Measurements from ENCODE around the gene TRPV3.
A peak's percentile ranks its signal among the peaks of the same experiment; 100 is the strongest.

TRPV3 gene

DNA sequence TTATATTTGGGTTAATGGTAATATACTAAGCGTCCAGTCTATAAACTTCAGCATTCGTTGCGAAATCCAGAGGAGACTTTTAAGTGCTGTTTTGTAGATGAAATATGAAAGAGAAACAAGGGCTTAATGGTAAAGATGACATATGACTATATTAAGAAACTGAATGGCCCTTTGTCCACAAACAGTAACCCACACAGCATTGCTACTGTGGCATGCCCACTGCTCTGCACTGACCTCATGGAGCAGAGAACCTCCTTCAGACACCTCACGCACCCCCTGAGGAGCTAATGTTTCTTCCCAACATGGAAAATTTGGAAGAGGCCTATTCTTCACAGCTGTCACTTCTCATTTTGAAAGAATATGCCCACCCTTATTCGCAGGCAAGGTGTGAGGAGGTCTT, 55.1 kb downstream of the TRPV3 start:
- peaks cover 10% of the 10 kb centered on the region; the same call in 1 of the 2 replicates for H3K4me1 ChIP-seq (ENCODE audit: control insufficient read depth, insufficient read depth, low read length)

DNA sequence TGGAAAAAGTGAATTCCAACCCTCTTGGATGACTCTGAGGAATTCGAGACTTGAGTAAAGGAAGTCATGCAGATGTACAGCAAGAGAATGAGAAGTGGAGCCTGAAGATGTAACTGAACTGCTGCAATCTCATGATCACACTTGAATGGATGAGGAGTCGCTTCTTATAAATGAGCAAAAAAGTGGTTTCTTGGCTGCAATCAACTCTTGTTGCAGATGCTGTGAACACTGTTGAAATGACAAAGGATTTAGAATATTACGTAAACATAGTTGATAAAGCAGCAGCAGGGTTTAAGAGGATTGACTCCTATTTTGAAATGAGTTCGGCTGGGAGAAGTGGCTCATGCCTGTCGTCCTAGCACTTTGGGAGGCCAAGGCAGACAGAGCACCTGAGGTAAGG, 56.3 kb downstream of the TRPV3 start:
- H3K9me3 ChIP-seq (ENCODE audit: control insufficient read depth, insufficient read depth, low read length), result 0 out of 2 replicates have a peak, but pooled peaks cover 4% of the 10 kb centered on the region
- no peak overlapping the region for H3K9ac ChIP-seq (ENCODE audit: low read depth, low read length)
- no peak overlapping the region for H3K27ac ChIP-seq (ENCODE audit: low read depth, low read length)
- peaks cover 10% of the 10 kb centered on the region; the same call in 1 of the 2 replicates for H3K4me1 ChIP-seq (ENCODE audit: control insufficient read depth, insufficient read depth, low read length)
- no peaks in the 10 kb centered on the region for H3K36me3 ChIP-seq (ENCODE audit: control insufficient read depth, insufficient read depth, low read length)
- no peak overlapping the region for H3K4me3 ChIP-seq (ENCODE audit: low read depth, low read length)
- no peaks in the 10 kb centered on the region for H3K27me3 ChIP-seq (ENCODE audit: control insufficient read depth, insufficient read depth, low read length)

More for the DNA sequence above, 55.1 kb downstream of the TRPV3 start:
- Histone ChIP-seq H3K9me3 (ENCODE audit: control insufficient read depth, insufficient read depth, low read length) (0 out of 2 replicates have a peak, but pooled peaks cover 4% of the 10 kb centered on the region), H3K4me3 (ENCODE audit: low read depth, low read length) (no peak overlapping the region), H3K27me3 (ENCODE audit: control insufficient read depth, insufficient read depth, low read length) (no peaks in the 10 kb centered on the region), H3K27ac (ENCODE audit: low read depth, low read length) (no peak overlapping the region), H3K9ac (ENCODE audit: low read depth, low read length) (no peak overlapping the region), H3K36me3 (ENCODE audit: control insufficient read depth, insufficient read depth, low read length) (no peaks in the 10 kb centered on the region)

DNA sequence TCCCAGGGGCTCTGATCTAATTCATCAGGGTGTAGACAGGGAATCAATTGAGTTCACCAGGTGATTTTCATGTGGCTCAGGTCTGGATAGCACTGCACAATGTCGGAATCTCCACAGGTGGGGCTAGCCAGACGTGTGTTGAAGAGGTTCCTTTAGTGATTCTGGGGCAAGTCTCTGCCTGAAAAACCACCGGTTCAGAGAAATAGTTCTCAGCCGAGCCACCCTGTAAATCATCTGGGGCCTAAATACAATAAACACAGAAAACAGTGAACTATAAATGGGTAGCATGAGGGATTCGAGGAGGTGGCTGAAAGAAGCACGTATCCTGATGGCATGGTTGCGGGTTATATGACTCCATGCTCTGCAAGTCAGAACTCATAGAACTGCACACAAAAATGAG, 60.5 kb downstream of the TRPV3 start:
- Histone ChIP-seq H3K27me3 (ENCODE audit: control insufficient read depth, insufficient read depth, low read length) (no peaks in the 10 kb centered on the region), H3K9ac (ENCODE audit: low read depth, low read length) (no peak overlapping the region), H3K4me1 (ENCODE audit: control insufficient read depth, insufficient read depth, low read length) (peaks cover 10% of the 10 kb centered on the region; the same call in 1 of the 2 replicates), H3K4me3 (ENCODE audit: low read depth, low read length) (no peak overlapping the region), H3K27ac (ENCODE audit: low read depth, low read length) (no peak overlapping the region), H3K9me3 (ENCODE audit: control insufficient read depth, insufficient read depth, low read length) (0 out of 2 replicates have a peak, but pooled peaks cover 4% of the 10 kb centered on the region), H3K36me3 (ENCODE audit: control insufficient read depth, insufficient read depth, low read length) (no peaks in the 10 kb centered on the region)

- no peaks in the 10 kb centered on the region for H3K27me3 ChIP-seq (ENCODE audit: control insufficient read depth, insufficient read depth, low read length)
- no peak overlapping the region for H3K27ac ChIP-seq (ENCODE audit: low read depth, low read length)
- H3K4me1 ChIP-seq (ENCODE audit: control insufficient read depth, insufficient read depth, low read length), result peaks cover 48% of the 10 kb centered on the region
- H3K9ac ChIP-seq (ENCODE audit: low read depth, low read length), result no peak overlapping the region
- H3K4me3 ChIP-seq (ENCODE audit: low read depth, low read length), result no peak overlapping the region
- H3K9me3 ChIP-seq (ENCODE audit: control insufficient read depth, insufficient read depth, low read length), result no peaks in the 10 kb centered on the region
- H3K36me3 ChIP-seq (ENCODE audit: control insufficient read depth, insufficient read depth, low read length), result no peaks in the 10 kb centered on the region
These were observed 72.0 kb downstream of the TRPV3 start for GRCh38 chr17:3485481-3486068.

DNA sequence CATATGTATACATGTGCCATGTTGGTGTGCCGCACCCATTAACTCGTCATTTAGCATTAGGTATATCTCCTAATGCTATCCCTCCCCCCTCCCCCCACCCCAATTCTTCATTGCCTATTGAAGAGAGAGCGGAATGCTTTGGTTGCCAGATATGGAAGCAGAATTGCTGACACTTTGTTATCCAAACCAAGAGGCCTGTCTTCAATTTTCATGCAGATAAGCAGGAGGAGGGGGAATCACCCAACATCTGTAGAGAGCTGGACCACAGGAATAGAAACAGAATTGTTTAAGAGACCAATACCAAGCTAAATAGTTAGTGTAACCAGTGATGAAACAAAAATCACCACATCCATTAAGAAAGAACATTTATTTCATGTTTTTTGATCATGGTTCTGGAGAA, 74.8 kb downstream of the TRPV3 start:
- Histone ChIP-seq H3K36me3 (ENCODE audit: control insufficient read depth, insufficient read depth, low read length) (no peaks in the 10 kb centered on the region), H3K27ac (ENCODE audit: low read depth, low read length) (no peak overlapping the region), H3K27me3 (ENCODE audit: control insufficient read depth, insufficient read depth, low read length) (no peaks in the 10 kb centered on the region), H3K9me3 (ENCODE audit: control insufficient read depth, insufficient read depth, low read length) (no peaks in the 10 kb centered on the region), H3K4me1 (ENCODE audit: control insufficient read depth, insufficient read depth, low read length) (peaks cover 29% of the 10 kb centered on the region), H3K4me3 (ENCODE audit: low read depth, low read length) (peak overlapping the region; percentile 12; the same call in 1 of the 2 replicates), H3K9ac (ENCODE audit: low read depth, low read length) (no peak overlapping the region)

- no peak overlapping the region for H3K4me3 ChIP-seq (ENCODE audit: low read depth, low read length)
- no peak overlapping the region for H3K9ac ChIP-seq (ENCODE audit: low read depth, low read length)
- H3K4me1 ChIP-seq (ENCODE audit: control insufficient read depth, insufficient read depth, low read length), result peaks cover 35% of the 10 kb centered on the region
- H3K9me3 ChIP-seq (ENCODE audit: control insufficient read depth, insufficient read depth, low read length), result no peaks in the 10 kb centered on the region
- H3K27me3 ChIP-seq (ENCODE audit: control insufficient read depth, insufficient read depth, low read length), result no peaks in the 10 kb centered on the region
- no peak overlapping the region for H3K27ac ChIP-seq (ENCODE audit: low read depth, low read length)
- no peaks in the 10 kb centered on the region for H3K36me3 ChIP-seq (ENCODE audit: control insufficient read depth, insufficient read depth, low read length)
These were observed 77.6 kb downstream of the TRPV3 start for GRCh38 chr17:3479988-3480387.

GRCh38 chr17:3475812-3476610, 81.6 kb downstream of the TRPV3 start, which contains the start of gene ASPA:
ASPA (plus strand) TSS chr17:3475997; CDS start chr17:3476160, 163 bp downstream.
- peaks cover 11% of the 10 kb centered on the region for H3K4me1 ChIP-seq (ENCODE audit: control insufficient read depth, insufficient read depth, low read length)
- H3K27me3 ChIP-seq (ENCODE audit: control insufficient read depth, insufficient read depth, low read length), result no peaks in the 10 kb centered on the region
- H3K36me3 ChIP-seq (ENCODE audit: control insufficient read depth, insufficient read depth, low read length), result no peaks in the 10 kb centered on the region
- no peak within 1 kb of the TSS for H3K4me3 ChIP-seq (ENCODE audit: low read depth, low read length)
- H3K9ac ChIP-seq (ENCODE audit: low read depth, low read length), result no peak within 1 kb of the TSS
- H3K9me3 ChIP-seq (ENCODE audit: control insufficient read depth, insufficient read depth, low read length), result no peaks in the 10 kb centered on the region
- no peak within 1 kb of the TSS for H3K27ac ChIP-seq (ENCODE audit: low read depth, low read length)

DNA sequence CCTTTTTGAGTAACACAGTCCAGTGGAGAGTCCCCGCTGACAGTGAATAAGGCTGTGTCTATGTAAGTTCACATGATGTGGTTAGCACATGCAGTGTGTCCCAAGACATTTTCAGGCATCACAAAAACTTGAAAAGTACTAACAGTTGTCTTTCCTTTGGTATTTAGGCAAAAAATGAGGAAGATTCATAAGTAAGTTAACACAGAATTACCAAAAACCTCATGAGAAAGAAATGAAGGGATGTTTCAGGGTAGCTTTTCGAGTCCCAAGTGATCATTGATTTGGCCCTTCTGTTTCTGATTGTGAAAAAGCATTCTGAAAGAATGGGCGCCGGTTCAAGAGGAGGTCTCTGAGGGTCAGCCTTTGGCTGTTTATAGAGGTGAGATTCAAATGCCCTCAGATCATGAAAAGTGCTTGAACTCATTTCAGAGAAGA, 82.3 kb downstream of the TRPV3 start:
- H3K4me3 ChIP-seq (ENCODE audit: low read depth, low read length), result no peak overlapping the region
- H3K9me3 ChIP-seq (ENCODE audit: control insufficient read depth, insufficient read depth, low read length), result no peaks in the 10 kb centered on the region
- no peaks in the 10 kb centered on the region for H3K27me3 ChIP-seq (ENCODE audit: control insufficient read depth, insufficient read depth, low read length)
- H3K36me3 ChIP-seq (ENCODE audit: control insufficient read depth, insufficient read depth, low read length), result no peaks in the 10 kb centered on the region
- H3K27ac ChIP-seq (ENCODE audit: low read depth, low read length), result no peak overlapping the region
- peaks cover 11% of the 10 kb centered on the region for H3K4me1 ChIP-seq (ENCODE audit: control insufficient read depth, insufficient read depth, low read length)
- no peak overlapping the region for H3K9ac ChIP-seq (ENCODE audit: low read depth, low read length)

GRCh38 chr17:3474212-3474611, 83.4 kb downstream of the TRPV3 start:
- H3K36me3 ChIP-seq (ENCODE audit: control insufficient read depth, insufficient read depth, low read length), result no peaks in the 10 kb centered on the region
- H3K9me3 ChIP-seq (ENCODE audit: control insufficient read depth, insufficient read depth, low read length), result no peaks in the 10 kb centered on the region
- H3K4me1 ChIP-seq (ENCODE audit: control insufficient read depth, insufficient read depth, low read length), result peaks cover 11% of the 10 kb centered on the region
- H3K27ac ChIP-seq (ENCODE audit: low read depth, low read length), result peak overlapping the region; percentile 53
- no peak overlapping the region for H3K4me3 ChIP-seq (ENCODE audit: low read depth, low read length)
- H3K9ac ChIP-seq (ENCODE audit: low read depth, low read length), result no peak overlapping the region
- H3K27me3 ChIP-seq (ENCODE audit: control insufficient read depth, insufficient read depth, low read length), result no peaks in the 10 kb centered on the region

DNA sequence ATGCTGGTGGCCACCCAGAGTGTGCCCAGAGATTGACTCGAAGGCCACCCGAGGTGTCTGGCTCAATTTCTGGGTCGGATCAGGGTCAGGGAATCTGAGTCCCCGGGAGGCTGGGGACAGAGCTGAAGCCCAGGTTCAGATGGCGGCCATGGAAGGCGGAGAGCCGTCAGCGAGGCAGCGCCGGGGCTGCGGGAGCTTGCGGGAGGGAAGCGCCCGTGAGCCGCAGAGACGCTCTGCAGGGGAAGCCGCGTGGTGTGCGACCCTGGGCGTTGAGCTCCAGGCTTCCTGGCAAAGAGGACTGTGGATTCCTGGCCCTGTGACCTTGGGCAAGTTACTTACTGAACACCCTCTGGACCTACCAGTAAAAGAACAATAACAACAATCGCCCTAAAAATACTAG, 85.5 kb downstream of the TRPV3 start:
- no peaks in the 10 kb centered on the region for H3K9me3 ChIP-seq (ENCODE audit: control insufficient read depth, insufficient read depth, low read length)
- H3K9ac ChIP-seq (ENCODE audit: low read depth, low read length), result no peak overlapping the region
- no peaks in the 10 kb centered on the region for H3K27me3 ChIP-seq (ENCODE audit: control insufficient read depth, insufficient read depth, low read length)
- no peak overlapping the region for H3K4me3 ChIP-seq (ENCODE audit: low read depth, low read length)
- peaks cover 11% of the 10 kb centered on the region for H3K4me1 ChIP-seq (ENCODE audit: control insufficient read depth, insufficient read depth, low read length)
- H3K36me3 ChIP-seq (ENCODE audit: control insufficient read depth, insufficient read depth, low read length), result no peaks in the 10 kb centered on the region
- H3K27ac ChIP-seq (ENCODE audit: low read depth, low read length), result no peak overlapping the region

DNA sequence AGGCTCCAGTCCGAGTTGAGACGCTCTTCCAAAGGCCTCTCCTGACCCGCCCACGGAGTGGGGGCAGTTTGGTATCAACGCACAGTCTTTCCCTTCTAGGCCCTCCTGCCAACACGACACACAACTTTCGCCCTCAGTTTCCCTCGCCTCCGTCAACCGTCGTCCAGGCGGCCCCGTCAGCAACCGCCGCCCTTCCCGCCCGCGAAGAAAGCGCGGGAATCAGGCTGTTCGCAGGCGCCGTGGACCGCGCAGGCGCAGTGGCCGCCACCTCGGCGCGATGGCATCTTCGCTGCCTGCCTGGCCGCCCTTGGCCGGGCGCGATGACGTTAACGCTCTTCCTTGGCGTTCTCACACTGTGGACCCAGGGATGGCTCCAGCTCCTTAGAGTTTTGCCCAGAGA, 86.0 kb downstream of the TRPV3 start, which contains the start of gene SPATA22:
SPATA22 (minus strand) TSS at position 221 of the 400 bp plus-strand sequence. CDS start 2,494 bp downstream, outside the sequence.
- H3K27me3 ChIP-seq (ENCODE audit: control insufficient read depth, insufficient read depth, low read length), result no peaks in the 10 kb centered on the region

More for the DNA sequence above, 86.0 kb downstream of the TRPV3 start, which contains the start of gene SPATA22:
- Histone ChIP-seq H3K9ac (ENCODE audit: low read depth, low read length) (no peak within 1 kb of the TSS), H3K4me3 (ENCODE audit: low read depth, low read length) (no peak within 1 kb of the TSS), H3K36me3 (ENCODE audit: control insufficient read depth, insufficient read depth, low read length) (no peaks in the 10 kb centered on the region), H3K27ac (ENCODE audit: low read depth, low read length) (no peak within 1 kb of the TSS), H3K9me3 (ENCODE audit: control insufficient read depth, insufficient read depth, low read length) (no peaks in the 10 kb centered on the region), H3K4me1 (ENCODE audit: control insufficient read depth, insufficient read depth, low read length) (peaks cover 11% of the 10 kb centered on the region)

All from HUES48 (cell line).